A549 (cell line): Measurements from ENCODE around the gene SORCS2.

Experiments used
- BHLHE40 ChIP-seq: IDR thresholded peaks from 2 replicates; pipeline ENCODE4 v1.6.1; 2012; ENCODE audit warnings: low read depth, low read length, inconsistent platforms
- CEBPB ChIP-seq, 2 experiments: fragments of >200 bp in 1 of 2; sonication (Bioruptor Twin) in 1 of 2; formaldehyde crosslinking in 1 of 2; IDR thresholded peaks; 2 replicates each; pipeline ENCODE4 v1.6.1; 2012 to 2016
- ESRRA ChIP-seq: fragments of 150-350 bp; IDR thresholded peaks from 2 replicates; pipeline ENCODE4 v1.6.1; 2014; ENCODE audit warnings: mild to moderate bottlenecking, low read length, borderline replicate concordance
- JUNB ChIP-seq: fragments of >200 bp; sonication (Bioruptor Twin); formaldehyde crosslinking; IDR thresholded peaks from 2 replicates; pipeline ENCODE4 v1.6.1; 2016
- MAFK ChIP-seq: fragments of 450-650 bp; IDR thresholded peaks from 2 replicates; pipeline ENCODE4 v1.6.1; 2014; ENCODE audit not compliant: partially characterized antibody
- MAX ChIP-seq: IDR thresholded peaks from 2 replicates; pipeline ENCODE4 v1.6.1; 2012
- POLR2A ChIP-seq: IDR thresholded peaks from 2 replicates; pipeline ENCODE4 v1.6.1; 2012; ENCODE audit warnings: mild to moderate bottlenecking, low read length
- RAD21 ChIP-seq, 2 experiments: fragments of >200 bp in 1 of 2; sonication (Bioruptor Twin) in 1 of 2; formaldehyde crosslinking in 1 of 2; IDR thresholded peaks in 1 of 2; conservative IDR thresholded peaks in 1 of 2; 2 replicates in 1 of 2; 3 replicates in 1 of 2; pipeline ENCODE4 v1.6.1; 2012 to 2018; ENCODE audit warnings: inconsistent platforms in 1 of 2
- RCOR1 ChIP-seq: fragments of 150-350 bp; IDR thresholded peaks from 2 replicates; pipeline ENCODE4 v1.6.1; 2014; ENCODE audit warnings: antibody characterized with exemption, low read length, low read depth
- RFX5 ChIP-seq: fragments of 450-650 bp; IDR thresholded peaks from 2 replicates; pipeline ENCODE4 v1.7.1; 2014; ENCODE audit warnings: antibody characterized with exemption, mild to moderate bottlenecking, moderate library complexity
- ZFP36 ChIP-seq: fragments of 450-650 bp; IDR thresholded peaks from 2 replicates; pipeline ENCODE4 v1.6.1; 2014; ENCODE audit warnings: borderline replicate concordance; ENCODE audit not compliant: partially characterized antibody
- TF ChIP-seq, protein P1 (sequence below): fragments of >200 bp; sonication (Bioruptor Twin); formaldehyde crosslinking; IDR thresholded peaks from 3 replicates; pipeline ENCODE4 v1.5.1; 2016
- TF ChIP-seq, protein P2 (sequence below): IDR thresholded peaks from 2 replicates; pipeline ENCODE4 v1.6.1; 2012

GRCh38 chr4:7713757-7714156 lies 521.4 kb downstream of the SORCS2 start:
- TF ChIP-seq RFX5 (no peak), MAX (no peak), BHLHE40 (no peak), ZFP36 (no peak), POLR2A (no peak), RAD21 (conservative IDR thresholded peaks at IDR 0.05 in 1 of 2, IDR thresholded peaks at IDR 0.05 in 1 of 2) (no peak), RCOR1 (no peak), CEBPB (IDR thresholded peaks at IDR 0.05) (no peak), ESRRA (no peak), MAFK (no peak), JUNB (no peak)
- TF ChIP-seq, protein P1, sequence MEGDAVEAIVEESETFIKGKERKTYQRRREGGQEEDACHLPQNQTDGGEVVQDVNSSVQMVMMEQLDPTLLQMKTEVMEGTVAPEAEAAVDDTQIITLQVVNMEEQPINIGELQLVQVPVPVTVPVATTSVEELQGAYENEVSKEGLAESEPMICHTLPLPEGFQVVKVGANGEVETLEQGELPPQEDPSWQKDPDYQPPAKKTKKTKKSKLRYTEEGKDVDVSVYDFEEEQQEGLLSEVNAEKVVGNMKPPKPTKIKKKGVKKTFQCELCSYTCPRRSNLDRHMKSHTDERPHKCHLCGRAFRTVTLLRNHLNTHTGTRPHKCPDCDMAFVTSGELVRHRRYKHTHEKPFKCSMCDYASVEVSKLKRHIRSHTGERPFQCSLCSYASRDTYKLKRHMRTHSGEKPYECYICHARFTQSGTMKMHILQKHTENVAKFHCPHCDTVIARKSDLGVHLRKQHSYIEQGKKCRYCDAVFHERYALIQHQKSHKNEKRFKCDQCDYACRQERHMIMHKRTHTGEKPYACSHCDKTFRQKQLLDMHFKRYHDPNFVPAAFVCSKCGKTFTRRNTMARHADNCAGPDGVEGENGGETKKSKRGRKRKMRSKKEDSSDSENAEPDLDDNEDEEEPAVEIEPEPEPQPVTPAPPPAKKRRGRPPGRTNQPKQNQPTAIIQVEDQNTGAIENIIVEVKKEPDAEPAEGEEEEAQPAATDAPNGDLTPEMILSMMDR, result no peak
- TF ChIP-seq, protein P2, sequence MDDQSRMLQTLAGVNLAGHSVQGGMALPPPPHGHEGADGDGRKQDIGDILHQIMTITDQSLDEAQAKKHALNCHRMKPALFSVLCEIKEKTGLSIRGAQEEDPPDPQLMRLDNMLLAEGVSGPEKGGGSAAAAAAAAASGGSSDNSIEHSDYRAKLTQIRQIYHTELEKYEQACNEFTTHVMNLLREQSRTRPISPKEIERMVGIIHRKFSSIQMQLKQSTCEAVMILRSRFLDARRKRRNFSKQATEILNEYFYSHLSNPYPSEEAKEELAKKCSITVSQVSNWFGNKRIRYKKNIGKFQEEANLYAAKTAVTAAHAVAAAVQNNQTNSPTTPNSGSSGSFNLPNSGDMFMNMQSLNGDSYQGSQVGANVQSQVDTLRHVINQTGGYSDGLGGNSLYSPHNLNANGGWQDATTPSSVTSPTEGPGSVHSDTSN, result no peak
